TTC549 (cell line): ENCODE data around the gene RIN1.

ENCODE experiments used
- FAIRE-seq: peaks from 2 replicates; lab custom pipeline; 2012; peaks lifted over from hg19 to GRCh38; lab: Jason Lieb, UNC

Gene RIN1

GRCh38 chr11:66294626-66295620, 41.3 kb downstream of the RIN1 start:
- FAIRE-seq, result no peak

DNA sequence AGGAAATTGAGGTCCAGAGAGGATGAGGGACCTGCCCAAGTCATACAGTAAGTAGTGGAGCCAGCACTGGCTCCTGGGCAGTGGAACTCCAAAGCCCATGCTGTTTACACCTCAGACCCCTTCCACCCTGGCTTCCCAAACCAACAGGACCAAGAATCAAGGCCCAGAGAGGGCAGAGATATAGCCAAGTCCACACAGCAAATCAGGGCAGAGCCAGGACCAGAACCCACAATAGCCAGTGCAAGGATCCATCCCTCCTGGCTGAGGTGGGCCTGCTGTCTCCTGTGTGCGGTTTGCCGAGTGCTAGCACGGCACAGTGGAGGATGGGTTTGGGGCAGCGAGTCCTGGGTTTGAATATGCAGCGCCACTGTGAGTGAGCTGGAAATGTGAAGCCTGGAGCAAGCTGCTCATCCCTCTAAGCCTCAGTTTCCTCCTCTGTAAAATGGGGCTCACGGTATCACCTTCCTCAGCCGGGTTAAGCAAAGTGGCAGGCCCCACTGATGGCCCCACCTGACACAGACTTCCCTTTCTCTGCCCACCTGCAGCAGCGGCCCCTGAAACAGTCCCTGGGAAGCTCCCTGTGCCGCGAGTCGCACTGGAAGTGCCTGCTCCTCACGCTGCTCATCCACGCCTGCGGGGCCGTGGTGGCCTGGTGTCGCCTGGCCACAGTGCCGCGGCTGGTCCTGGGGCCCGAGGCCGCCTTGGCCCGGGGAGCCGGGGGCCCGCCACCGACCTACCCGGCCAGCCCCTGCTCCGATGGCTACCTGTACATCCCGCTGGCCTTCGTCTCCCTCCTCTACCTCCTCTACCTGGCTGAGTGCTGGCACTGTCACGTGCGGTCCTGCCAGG, 42.2 kb downstream of the RIN1 start:
- no peak for FAIRE-seq

DNA sequence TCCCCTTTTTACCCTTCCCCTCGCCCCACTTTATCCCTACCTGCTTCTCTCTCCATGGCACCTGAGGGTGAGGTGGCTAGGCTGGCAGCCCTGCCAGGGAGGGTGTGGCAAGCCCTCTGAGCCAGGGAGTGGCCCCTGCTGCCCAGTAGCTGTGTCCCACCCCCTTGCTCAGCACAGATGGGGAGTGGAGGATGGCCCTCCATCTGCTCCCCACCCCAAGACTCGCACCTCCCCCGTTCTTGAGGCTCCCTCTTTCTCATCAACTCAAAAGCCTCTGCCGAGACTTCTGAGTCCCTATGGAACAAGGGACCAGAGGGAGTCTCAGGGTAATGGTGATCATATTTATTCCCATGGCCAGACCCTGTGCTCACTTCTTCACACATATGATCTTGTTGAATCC, 42.9 kb downstream of the RIN1 start:
- no peak for FAIRE-seq

- no peak for FAIRE-seq
These were observed 43.5 kb downstream of the RIN1 start for GRCh38 chr11:66292543-66293332.

DNA sequence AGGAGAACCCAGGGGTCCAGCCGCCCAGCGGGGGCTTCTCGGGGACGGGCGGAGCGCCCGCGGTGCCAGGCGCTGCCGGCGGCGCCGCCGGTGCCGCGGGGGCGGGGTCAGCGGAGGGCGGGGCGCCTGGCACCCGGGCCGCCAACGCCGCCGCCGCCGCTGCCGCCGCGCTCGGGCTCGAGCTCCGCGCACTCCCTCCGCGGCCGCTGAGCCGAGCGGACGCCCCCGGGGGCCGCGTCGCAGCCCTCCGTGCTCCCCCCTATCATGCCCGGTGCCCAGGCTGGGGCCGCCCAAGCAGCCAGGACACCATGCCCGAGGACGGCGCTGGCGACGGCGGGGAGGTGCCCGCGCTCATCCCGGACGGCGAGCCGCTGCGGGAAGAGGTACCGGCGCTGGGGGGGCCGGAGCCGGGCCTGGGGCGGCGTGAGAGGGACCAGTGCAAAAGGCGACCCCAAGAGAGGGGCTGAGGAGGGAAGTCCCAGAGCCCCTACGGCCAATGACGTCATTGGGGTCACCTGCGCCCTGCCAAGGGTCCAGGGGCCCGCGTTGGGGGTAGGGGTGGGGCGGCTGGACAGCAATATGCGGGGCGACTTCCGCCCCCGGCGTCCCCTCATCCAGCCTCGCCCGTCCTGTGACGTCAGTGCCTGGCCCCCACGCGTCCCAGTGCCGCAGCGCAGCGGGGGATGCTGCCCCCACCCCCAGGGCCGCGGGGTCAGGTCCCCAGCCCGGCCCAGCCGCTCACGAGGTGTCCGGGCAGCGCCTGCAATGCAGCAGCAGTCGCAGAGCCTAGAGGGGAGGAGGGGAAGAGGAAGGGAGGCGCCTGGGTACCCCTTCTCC, 44.3 kb downstream of the RIN1 start, which contains the start of gene TMEM151A:
TSS of gene TMEM151A (plus strand) at position 189 of the 837 bp plus-strand sequence. CDS start at position 309, 120 bp downstream.
- FAIRE-seq, result no peak

DNA sequence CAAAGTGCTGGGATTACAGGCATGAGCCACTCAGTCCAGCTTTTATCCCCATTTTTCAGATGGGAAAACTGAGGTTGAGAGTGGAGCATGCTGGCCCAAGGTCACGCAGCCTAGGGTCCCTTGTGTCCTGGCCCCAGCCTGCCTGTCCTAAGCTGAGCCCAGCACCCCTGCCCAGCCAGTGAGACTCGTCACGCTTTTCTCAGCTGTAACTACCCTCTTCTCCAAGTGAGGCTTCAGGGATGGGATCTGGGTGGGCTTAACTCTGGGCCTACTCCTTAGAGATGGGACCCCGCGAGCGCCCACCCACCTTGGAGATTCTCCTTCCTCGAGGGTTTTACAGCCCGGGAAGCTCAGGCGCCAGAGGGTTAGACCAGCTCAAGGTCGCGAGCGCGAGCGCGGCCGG, 44.9 kb downstream of the RIN1 start:
- no peak for FAIRE-seq

GRCh38 chr11:66290330-66290621, 46.0 kb downstream of the RIN1 start:
- FAIRE-seq, result no peak

- FAIRE-seq, result no peak
These were observed 46.5 kb downstream of the RIN1 start for GRCh38 chr11:66289548-66290329.

DNA sequence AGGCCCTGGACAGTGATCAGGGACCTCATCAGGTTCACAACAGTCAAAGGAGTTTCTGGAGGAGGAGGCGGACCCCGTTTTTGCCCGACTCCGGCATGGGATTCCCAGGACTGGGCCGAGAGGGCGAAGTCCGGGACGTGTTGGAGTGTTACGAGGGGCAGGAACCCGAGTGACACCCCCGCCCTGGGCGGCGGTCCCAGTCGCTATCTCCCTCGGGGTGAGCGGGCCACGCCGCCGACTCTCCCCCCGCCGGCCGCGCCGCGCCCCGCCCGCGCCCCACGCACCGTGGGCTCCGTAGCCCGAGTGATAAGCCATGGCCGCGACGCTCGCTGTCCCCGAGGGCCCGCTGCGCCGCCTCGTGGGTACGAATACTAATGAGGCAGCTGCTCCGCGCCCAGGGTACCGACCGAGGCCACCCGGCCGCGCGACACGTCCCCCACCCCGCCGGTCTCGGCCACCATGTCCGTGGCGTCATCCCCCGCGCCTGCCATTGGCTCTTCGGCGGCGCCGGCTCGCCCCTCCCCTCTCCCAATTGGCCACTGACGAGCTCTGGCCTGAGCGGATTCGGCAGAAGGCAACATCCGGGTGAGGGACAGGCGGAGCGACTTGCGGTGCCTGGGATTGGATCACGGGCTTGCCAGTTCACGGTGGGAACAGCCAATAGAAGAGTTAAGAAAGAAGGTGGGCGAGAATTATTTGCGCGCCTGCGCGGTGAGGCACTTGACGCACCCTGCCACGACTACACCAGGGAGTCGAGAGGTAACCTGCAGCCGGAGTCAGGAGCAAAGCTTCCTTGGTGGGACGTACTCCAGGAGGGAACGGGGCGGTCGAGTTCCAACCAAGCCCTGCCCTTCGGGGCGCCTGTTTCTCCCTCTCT, 47.3 kb downstream of the RIN1 start, which contains the start of gene YIF1A:
TSS of gene YIF1A (minus strand) at position 473 of the 877 bp plus-strand sequence. CDS start at position 315, 158 bp downstream.
- peak; percentile 96 for FAIRE-seq

GRCh38 chr11:66287889-66288670, 48.2 kb downstream of the RIN1 start:
- no peak for FAIRE-seq

DNA sequence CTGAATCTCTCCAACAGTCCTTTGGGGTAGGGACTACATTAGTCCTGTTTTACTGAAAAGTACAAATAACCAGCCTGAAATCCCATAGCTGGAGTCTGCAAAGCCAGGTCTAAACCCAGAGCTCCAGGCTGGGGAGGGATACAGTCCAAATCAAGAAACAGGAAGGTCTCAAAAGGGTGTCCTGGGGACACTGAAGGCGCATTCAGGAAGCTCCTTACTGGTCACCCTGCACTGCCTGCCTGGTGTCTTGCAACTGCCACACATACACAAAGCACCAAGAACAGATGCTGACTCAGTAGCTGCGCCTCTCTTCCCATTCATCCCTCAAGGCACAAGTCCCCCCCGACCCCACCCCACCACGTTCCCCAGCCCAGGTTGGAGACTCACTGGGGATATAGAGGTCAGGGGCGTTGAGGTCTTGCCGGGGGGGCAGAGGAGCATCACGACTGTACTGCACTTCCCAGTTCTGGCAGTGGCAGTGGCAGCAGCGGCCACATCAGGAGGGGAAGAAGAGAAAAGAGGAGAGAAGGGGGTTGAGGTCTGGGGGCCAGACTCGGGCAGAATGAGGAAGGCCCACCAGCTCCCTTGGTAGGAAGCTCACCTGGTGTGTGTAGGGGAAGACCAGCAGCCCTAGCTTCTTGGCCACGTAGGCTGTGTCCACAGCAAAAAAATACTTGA, 48.9 kb downstream of the RIN1 start:
- no peak for FAIRE-seq

DNA sequence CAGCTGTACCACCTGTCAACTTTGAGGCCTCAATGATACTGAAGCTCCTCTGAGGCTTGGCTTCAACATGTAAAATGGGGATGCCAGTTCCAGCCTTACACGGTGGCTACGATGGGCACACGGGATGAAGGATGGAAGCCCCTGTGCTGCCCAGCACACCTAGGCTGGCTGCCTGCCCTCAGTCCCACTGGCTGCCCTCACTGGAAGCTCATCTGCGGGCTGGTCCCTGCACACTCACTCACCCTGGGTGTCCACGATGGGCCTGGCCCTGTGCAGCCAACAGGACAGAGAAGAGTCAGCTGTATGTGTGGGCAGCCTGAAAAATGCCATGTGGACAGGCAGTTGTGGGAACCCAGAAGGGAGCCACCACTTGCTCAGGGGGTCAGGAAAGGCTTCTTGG, 49.5 kb downstream of the RIN1 start:
- no peak for FAIRE-seq

DNA sequence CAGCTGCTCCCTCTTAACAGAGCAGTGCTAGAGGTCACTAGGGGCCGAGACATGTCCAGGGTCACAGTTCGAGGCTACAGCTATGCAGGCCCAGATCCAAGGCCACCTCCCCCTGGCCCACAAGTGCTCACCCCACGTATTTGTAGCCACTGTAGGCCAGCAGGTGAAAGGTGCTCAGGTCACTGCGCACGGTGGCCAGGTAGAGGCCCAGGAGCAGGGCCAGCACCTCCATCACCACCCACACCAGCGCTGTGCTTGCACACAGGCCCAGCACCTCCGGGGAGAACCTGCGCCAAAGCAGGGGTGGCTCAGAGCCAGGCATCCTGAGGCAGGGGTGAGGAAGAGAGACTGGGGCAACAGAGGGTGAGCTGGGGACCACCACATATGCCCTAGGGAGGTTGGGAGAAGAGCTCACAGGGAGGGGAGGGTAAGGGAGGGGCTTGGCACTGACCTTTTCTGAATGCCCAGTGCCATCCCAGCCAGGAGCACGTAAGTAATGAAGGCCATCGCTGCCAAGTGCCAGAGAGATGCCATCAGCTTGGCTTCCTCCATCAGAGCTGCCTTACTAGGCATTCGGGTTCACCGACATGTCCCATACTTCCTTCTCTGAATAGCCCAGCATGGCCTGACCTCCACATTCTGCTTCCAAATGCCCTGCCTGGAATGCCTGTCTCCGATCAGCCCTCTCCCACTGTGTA, 50.8 kb downstream of the RIN1 start:
- no peak for FAIRE-seq

- FAIRE-seq, result no peak
These were observed 51.6 kb downstream of the RIN1 start for GRCh38 chr11:66284526-66285078.

DNA sequence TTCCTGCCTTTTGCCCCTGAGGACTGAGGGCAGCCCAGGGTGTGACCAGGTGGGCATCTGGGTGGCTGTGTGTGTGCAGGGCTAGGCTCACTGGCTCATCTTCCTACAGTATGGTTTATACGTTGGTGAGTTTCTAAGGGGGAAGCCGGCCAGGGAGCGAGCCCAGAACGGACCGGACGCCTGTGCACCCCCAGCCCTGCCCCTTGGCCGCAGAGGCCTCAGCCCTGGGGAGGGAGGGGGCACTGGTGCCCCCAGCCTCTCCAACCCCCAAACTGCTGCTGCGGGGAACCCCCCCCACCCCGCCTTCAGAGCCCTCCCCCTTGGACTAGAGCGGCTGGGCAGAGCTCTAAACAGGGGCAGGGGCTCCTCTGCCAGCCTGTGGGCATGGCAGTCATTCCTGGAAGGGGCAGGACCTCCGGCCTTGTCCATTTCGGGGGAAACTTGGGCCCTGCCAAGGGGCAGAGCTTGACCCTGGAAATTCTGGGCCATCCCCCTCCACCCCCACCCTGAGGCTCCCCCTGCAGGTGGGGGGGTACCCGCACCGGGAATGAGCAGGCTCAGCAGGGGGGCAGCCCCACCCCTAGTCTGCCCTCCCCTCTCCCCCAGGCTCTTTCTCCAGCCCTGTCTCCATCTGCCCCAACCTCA, 52.7 kb downstream of the RIN1 start:
- FAIRE-seq, result no peak
